Measurements from ENCODE around the gene MORN1.

Gene MORN1

DNA sequence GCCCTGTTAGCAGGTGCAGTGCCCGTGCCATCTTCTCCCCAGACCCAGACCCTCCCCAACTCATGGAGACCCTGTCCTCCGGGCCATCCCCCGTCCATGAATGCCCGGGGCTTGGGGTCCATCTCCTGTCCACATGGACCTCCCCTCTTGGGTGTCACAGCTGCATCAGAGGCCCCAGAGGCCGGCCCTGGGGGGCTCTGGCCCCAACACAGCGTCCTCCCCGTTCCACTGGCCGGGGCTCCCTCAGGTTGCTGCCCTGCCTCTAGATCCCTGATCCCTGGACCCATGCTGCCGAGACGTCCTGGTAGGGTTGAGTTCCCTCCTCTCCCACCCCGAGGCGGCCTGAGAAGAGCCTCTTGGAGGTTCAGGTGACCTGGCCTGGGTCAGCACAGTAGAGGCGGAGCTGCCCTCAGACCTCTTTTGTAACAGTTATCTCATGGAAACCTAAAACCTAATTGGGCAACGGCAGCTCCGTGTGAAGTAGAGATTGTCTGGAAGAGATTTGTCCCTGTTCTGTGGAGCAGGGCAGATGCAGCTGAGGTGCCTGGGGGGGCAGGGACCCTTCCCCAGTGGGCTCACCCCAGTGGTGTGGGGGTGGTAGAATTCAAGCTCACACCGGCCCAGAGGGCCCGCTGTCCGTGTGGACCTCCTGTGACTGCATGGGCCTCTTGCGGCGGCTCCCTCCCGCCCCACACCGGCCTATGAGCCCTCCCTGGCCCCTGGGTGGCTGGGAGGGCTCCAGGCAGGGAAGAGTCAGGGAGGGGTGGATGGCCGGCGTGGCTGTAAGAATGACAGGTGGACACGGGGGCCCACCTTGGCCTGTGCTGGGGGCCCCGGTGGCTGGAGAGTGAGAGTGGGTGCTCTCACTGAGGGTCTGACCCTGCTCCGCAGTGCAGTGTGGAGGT is 107.1 kb downstream of the MORN1 start:
- DNase-seq (ENCODE audit: insufficient read length, low spot score) (no peak), FAIRE-seq (no peak)
- TF ChIP-seq, protein P1, sequence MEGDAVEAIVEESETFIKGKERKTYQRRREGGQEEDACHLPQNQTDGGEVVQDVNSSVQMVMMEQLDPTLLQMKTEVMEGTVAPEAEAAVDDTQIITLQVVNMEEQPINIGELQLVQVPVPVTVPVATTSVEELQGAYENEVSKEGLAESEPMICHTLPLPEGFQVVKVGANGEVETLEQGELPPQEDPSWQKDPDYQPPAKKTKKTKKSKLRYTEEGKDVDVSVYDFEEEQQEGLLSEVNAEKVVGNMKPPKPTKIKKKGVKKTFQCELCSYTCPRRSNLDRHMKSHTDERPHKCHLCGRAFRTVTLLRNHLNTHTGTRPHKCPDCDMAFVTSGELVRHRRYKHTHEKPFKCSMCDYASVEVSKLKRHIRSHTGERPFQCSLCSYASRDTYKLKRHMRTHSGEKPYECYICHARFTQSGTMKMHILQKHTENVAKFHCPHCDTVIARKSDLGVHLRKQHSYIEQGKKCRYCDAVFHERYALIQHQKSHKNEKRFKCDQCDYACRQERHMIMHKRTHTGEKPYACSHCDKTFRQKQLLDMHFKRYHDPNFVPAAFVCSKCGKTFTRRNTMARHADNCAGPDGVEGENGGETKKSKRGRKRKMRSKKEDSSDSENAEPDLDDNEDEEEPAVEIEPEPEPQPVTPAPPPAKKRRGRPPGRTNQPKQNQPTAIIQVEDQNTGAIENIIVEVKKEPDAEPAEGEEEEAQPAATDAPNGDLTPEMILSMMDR (IDR thresholded peaks at IDR 0.05; ENCODE audit: insufficient read depth, missing control alignments), result no peak

DNA sequence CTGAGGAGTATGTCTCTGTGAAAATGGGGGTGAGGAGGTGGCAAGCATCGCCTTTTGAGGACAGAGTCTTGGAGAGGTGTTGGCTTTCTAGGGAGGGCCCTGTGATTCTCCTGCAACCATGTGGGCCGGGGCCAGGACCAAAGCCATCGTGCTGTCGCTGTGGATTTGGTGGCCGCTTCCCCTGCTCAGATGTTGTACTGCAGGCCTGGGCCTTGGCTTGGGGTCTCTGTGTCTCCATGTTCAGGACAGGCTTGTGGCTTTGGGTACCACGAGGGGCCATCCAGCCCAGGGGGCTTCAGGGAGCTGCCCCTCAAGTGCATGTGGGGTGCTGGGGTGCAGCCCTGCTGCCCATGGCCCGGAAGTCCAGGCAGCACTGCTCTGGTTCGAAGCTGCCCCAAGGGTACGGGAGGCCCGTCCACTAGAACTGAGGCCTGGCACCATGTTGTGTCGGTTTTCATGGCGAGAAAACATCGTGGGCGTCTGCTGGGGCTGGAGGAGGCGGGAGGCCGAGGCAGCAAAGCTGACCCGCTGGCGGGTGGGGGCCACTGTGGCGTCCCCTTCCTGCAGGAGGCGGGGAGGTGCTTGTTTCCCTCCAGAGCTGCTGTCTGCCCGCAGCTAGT is 107.9 kb downstream of the MORN1 start:
- DNase-seq (ENCODE audit: insufficient read length, low spot score) (no peak), FAIRE-seq (no peak)
- TF ChIP-seq, protein P1 (IDR thresholded peaks at IDR 0.05; ENCODE audit: insufficient read depth, missing control alignments), result no peak

DNA sequence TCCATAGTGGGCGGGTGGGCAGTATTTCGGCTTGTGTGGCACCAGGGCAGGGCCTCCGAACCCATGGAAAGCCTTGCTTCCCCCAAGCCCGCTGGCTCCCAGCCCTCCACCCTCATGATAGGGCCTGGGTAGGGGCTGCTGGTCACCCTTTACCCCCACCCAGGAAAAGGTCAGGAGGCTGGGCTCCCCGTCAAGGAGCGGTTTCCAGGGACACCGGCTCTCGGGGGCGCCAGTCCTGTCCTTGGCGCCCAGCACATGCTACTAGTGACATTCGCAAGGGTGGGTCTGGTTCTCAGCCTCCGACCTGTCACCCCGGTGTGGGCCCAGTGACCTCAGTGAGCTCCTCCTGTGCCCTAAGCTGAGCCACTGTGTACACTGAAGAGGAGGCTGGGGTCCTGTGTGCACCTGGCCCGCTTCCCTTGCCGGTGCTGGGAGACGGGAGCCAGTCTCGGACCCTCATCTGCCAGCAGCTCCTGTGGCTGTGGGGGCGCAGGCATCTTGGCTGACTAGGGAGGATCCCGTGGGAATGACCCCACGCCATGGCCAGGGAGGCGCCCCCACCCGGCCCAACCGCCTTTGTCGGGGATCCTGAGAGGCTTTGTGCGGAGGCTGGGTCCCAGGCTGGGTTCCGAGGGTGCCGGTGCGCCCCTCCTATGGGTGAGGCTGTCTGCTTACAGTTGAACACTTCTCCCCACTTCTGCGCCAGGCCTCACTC is 108.6 kb downstream of the MORN1 start:
- TF ChIP-seq, protein P1 (IDR thresholded peaks at IDR 0.05; ENCODE audit: insufficient read depth, missing control alignments), result no peak
- DNase-seq (ENCODE audit: insufficient read length, low spot score), result no peak
- FAIRE-seq, result no peak

- FAIRE-seq, result no peak
- TF ChIP-seq, protein P1 (IDR thresholded peaks at IDR 0.05; ENCODE audit: insufficient read depth, missing control alignments), result no peak
- no peak for DNase-seq (ENCODE audit: insufficient read length, low spot score)
These were observed 111.5 kb downstream of the MORN1 start for GRCh38 chr1:2279817-2280216.

DNA sequence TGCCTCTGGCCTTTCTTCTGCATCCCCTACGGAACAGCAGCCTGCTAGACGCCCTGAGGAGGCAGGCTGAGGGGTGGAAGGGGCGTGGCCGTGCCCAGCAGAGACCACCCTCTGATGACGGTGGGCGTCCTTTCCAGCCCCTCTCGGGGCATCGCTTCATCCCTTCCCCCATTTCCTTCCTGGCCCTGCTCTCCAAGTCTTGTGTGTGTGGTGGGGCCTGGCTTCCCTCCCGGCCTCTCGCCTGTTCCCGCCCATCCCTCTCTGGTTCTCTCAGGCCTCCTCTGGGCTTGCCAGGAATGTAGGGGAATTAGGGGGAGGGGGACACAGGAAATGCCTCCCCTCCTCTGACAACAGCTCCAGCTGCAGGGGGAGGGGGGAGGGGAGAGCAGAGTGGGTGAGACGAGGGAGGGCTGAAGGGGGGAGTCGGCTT is 112.1 kb downstream of the MORN1 start:
- DNase-seq (ENCODE audit: insufficient read length, low spot score), result no peak
- no peak for FAIRE-seq
- TF ChIP-seq, protein P1 (IDR thresholded peaks at IDR 0.05; ENCODE audit: insufficient read depth, missing control alignments), result no peak

DNA sequence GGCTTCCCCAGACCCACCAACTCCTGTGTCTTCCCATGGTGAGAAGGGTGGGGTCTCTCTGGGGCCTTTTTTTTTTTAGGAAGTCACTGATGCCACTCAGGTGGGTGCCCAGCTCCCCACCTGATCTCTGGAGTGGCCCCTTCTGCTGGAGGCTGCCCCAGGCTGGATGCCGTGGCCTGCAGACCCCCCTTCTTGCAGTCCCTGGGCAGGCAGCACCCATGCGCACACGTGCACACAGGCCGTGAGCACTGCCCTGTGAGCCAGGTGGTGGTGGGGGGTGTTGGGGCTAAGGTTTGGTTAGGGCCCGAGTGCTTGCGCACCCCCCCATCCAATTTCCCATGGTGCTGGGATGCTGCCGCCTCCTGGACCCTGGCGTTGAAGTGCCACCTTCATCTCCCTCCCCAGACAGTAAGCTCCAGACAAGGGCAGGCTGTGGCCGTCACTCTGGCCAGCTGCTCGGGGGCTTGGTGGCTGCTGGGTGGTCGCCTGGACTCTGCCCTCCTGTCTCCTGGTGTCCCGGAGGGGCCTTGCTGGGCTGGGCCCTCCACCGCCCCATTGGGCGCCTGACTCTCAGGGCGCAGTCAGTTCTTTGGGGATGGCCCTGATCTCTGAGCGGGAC is 112.7 kb downstream of the MORN1 start:
- FAIRE-seq, result no peak
- TF ChIP-seq, protein P1 (IDR thresholded peaks at IDR 0.05; ENCODE audit: insufficient read depth, missing control alignments), result no peak
- no peak for DNase-seq (ENCODE audit: insufficient read length, low spot score)

Data from D721Med (cell line).